K562 (cell line): Measurements from ENCODE around the gene MAP2. TPM values are rescaled to one million over a fixed set of nuclear protein-coding genes. Genes with fewer than 3 reads are reported as not detected.

Experiments
- ATAC-seq: fragments of 200-7000 bp; cut with Tn5 transposase; 3 replicates; pipeline ENCODE4 v1.9.1; 2020; ENCODE audit warnings: moderate library complexity
- BruUV-seq: library from RNA; stranded (reverse); fragments of 400-500 nt; replicated peaks from 2 replicates; lab custom pipeline; 2021; lab: Mats Ljungman, UMichigan
- CTCF ChIA-PET: fragments of 300-600 bp; formaldehyde crosslinking; extraction: SDS; loops from one replicate; lab custom pipeline; 2021; ENCODE audit warnings: low intra/inter-chr PET ratio; lab: Yijun Ruan, JAX
- POLR2A ChIA-PET: fragments of 300-600, 350-650 bp; sonication (Branson Sonifier 250); formaldehyde crosslinking; extraction: SDS; loops from one replicate; lab custom pipeline; 2021; ENCODE audit warnings: antibody characterized with exemption, inconsistent platforms; lab: Yijun Ruan, JAX
- DNase-seq, 4 experiments: peaks; one replicate each; pipeline versions ENCODE4 v3.0.0 to v3.0.0-alpha.2; 2011 to 2018; ENCODE audit warnings: low spot score in 3 of 4, mixed read lengths in 3 of 4; ENCODE audit errors: extremely low read depth in 1 of 4
- FAIRE-seq: peaks from 2 replicates; lab custom pipeline; 2011; peaks lifted over from hg19 to GRCh38; lab: Jason Lieb, UNC
- H2AFZ ChIP-seq: 2 replicates; pipeline ENCODE4 v1.6.0; 2011; ENCODE audit warnings: low read depth, low read length, control low read depth, inconsistent platforms
- H3K27ac ChIP-seq: fragments of 200-600 bp; 3 replicates; pipeline ENCODE4 v1.8.0; 2011; ENCODE audit warnings: low read depth, mild to moderate bottlenecking, control low read depth, inconsistent platforms, low read length, moderate library complexity, mixed read lengths; ENCODE audit errors: extremely low read depth
- H3K27me3 ChIP-seq, 2 experiments: fragments of 300-600 bp in 1 of 2; 2 replicates in 1 of 2; 3 replicates in 1 of 2; pipeline versions ENCODE4 v1.6.0 to v1.8.0; 2011; ENCODE audit warnings: inconsistent platforms in 2 of 2, low read length in 2 of 2, mild to moderate bottlenecking in 1 of 2, mixed read lengths in 1 of 2, moderate library complexity in 1 of 2; ENCODE audit not compliant: control insufficient read depth in 2 of 2, insufficient read depth in 2 of 2
- H3K36me3 ChIP-seq: fragments of 300-600 bp; 3 replicates; pipeline ENCODE4 v1.8.0; 2011; ENCODE audit warnings: mild to moderate bottlenecking, low read length, inconsistent platforms; ENCODE audit not compliant: control insufficient read depth, insufficient read depth
- H3K4me1 ChIP-seq, 2 experiments: fragments of 200-600 bp in 1 of 2; replicated peaks in 1 of 2; 2 replicates in 1 of 2; 3 replicates in 1 of 2; pipeline versions ENCODE4 v1.5.1 to v1.8.0; 2011; ENCODE audit warnings: inconsistent platforms in 2 of 2, low read length in 2 of 2, mild to moderate bottlenecking in 1 of 2, mixed read lengths in 1 of 2, moderate library complexity in 1 of 2; ENCODE audit not compliant: control insufficient read depth in 2 of 2, insufficient read depth in 2 of 2
- H3K4me2 ChIP-seq: 2 replicates; pipeline ENCODE4 v1.6.1; 2011; ENCODE audit warnings: low read length, control low read depth, inconsistent platforms, mixed read lengths; ENCODE audit not compliant: insufficient read depth
- H3K4me3 ChIP-seq: fragments of 200-600 bp; sonication (generic), shearing (Covaris generic); 2 replicates; pipeline ENCODE4 v1.5.1; 2016; ENCODE audit warnings: control low read depth, inconsistent platforms
- H3K79me2 ChIP-seq: fragments of 200-600 bp; 3 replicates; pipeline ENCODE4 v1.8.0; 2011; ENCODE audit warnings: low read length, inconsistent platforms; ENCODE audit not compliant: control insufficient read depth, insufficient read depth
- H3K9ac ChIP-seq, 2 experiments: 2 replicates each; pipeline versions ENCODE4 v1.6.0 to v1.6.1; 2011; ENCODE audit warnings: low read depth in 2 of 2, low read length in 2 of 2, control low read depth in 1 of 2, inconsistent platforms in 1 of 2, mild to moderate bottlenecking in 1 of 2, mixed read lengths in 1 of 2; ENCODE audit not compliant: insufficient read depth in 1 of 2
- H3K9me1 ChIP-seq: one replicate; pipeline ENCODE4 v1.6.0; 2011; ENCODE audit warnings: inconsistent platforms, mild to moderate bottlenecking, low read length, moderate library complexity; ENCODE audit not compliant: control insufficient read depth, insufficient read depth
- H3K9me3 ChIP-seq: replicated peaks from 2 replicates; pipeline ENCODE4 v1.5.1; 2011; ENCODE audit warnings: low read depth, low read length, inconsistent platforms; ENCODE audit not compliant: control insufficient read depth, insufficient read depth
- H4K20me1 ChIP-seq: replicated peaks from 2 replicates; pipeline ENCODE4 v1.6.1; 2011; ENCODE audit warnings: low read length, inconsistent platforms, mixed read lengths; ENCODE audit not compliant: control insufficient read depth, insufficient read depth
- BCOR ChIP-seq: fragments of 450-650 bp; IDR thresholded peaks from 2 replicates; pipeline ENCODE4 v1.6.1; 2016
- CEBPG ChIP-seq, 3 experiments: fragments of 200-800 bp in 1 of 3; sonication (Bioruptor generic) in 1 of 3; sonication (generic) in 1 of 3; formaldehyde crosslinking in 1 of 3; IDR thresholded peaks in 2 of 3; conservative IDR thresholded peaks in 1 of 3; 2 replicates each; pipeline versions ENCODE4 v1.6.1 to v1.8.0; 2016 to 2022; ENCODE audit warnings: missing compliant biosample characterization in 2 of 3, missing genetic modification characterization in 2 of 3, mild to moderate bottlenecking in 1 of 3, missing genetic modification reagents in 1 of 3
- DPF2 ChIP-seq: fragments of 450-650 bp; IDR thresholded peaks from 2 replicates; pipeline ENCODE4 v1.6.1; 2016
- EP400 ChIP-seq: fragments of 450-650 bp; IDR thresholded peaks from 2 replicates; pipeline ENCODE4 v1.6.1; 2017; ENCODE audit warnings: antibody characterized with exemption, mild to moderate bottlenecking, moderate library complexity
- IRF9 ChIP-seq: fragments of 450-650 bp; IDR thresholded peaks from 2 replicates; pipeline ENCODE4 v1.6.1; 2016; ENCODE audit warnings: missing biosample characterization, missing genetic modification characterization
- MCM7 ChIP-seq, 2 experiments: fragments of 450-650 bp; IDR thresholded peaks; 2 replicates each; pipeline ENCODE4 v1.6.1; 2016 to 2018
- MYNN ChIP-seq, 2 experiments: sonication (generic); formaldehyde crosslinking in 1 of 2; IDR thresholded peaks; 2 replicates each; pipeline versions ENCODE4 v1.5.0 to v1.6.1; 2016 to 2020; ENCODE audit warnings: antibody characterized with exemption in 1 of 2, missing genetic modification reagents in 1 of 2
- ZNF140 ChIP-seq: fragments of 250-450 bp; sonication (Bioruptor Pico); IDR thresholded peaks from 2 replicates; pipeline ENCODE4 v1.8.0; 2021; ENCODE audit warnings: moderate library complexity, mild to moderate bottlenecking, inconsistent platforms
- ZNF197 ChIP-seq: fragments of 200-800 bp; sonication (Bioruptor generic); IDR thresholded peaks from 2 replicates; pipeline ENCODE4 v1.6.1; 2016; ENCODE audit warnings: low read depth, missing genetic modification characterization, missing compliant biosample characterization
- ZNF253 ChIP-seq: fragments of 250-450 bp; sonication (Bioruptor Pico); conservative IDR thresholded peaks from 2 replicates; pipeline ENCODE4 v1.6.1; 2021; ENCODE audit warnings: mild to moderate bottlenecking
- ZNF311 ChIP-seq: fragments of 250-450 bp; sonication (Bioruptor Pico); IDR thresholded peaks from 2 replicates; pipeline ENCODE4 v1.4.0; 2020; ENCODE audit warnings: mild to moderate bottlenecking, moderate library complexity
- WGBS: fragments of 100-300 bp; shearing (Covaris generic); methylation state at CpG from one replicate; pipeline ENCODE4 v1.1.6; 2016; ENCODE audit warnings: low coverage, mixed read lengths; ENCODE audit not compliant: insufficient coverage; ENCODE audit errors: missing lambda C conversion rate; 5-methylcytosine and 5-hydroxymethylcytosine counted together
- in situ Hi-C: fragments of 300-500 bp; cut with MboI; formaldehyde crosslinking; loops from 4 replicates; pipeline ENCODE4 v1.15.0; 2018; ENCODE audit warnings: inconsistent platforms, mixed read lengths
- intact Hi-C: fragments of 100-400 bp; cut with micrococcal nuclease; formaldehyde crosslinking; loops from 2 replicates; pipeline ENCODE4 v1.14.2; 2022
- polyA plus RNA-seq, 8 experiments: library from polyadenylated mRNA; depleted of rRNA in 4 of 8; stranded (reverse) in 5 of 8; unstranded in 3 of 8; fragments of >200 nt; fragmentation: Nextera tagmentation in 2 of 8; fragmentation: Illumina TruSeq in 1 of 8; extraction: Ambion mirVana in 2 of 8; extraction: Trizol in 1 of 8; gene quantifications; 2 replicates each; pipeline versions ENCODE4 v1.2.1 to v1.2.3, GENCODE V29; 2011 to 2014; ENCODE audit warnings: inconsistent platforms in 1 of 8, missing spikeins in 1 of 8
- total RNA-seq, 7 experiments: library from RNA; depleted of rRNA in 6 of 7; stranded (reverse); fragments of >200 nt in 6 of 7; fragmentation: Illumina TruSeq in 2 of 7; extraction: Trizol in 2 of 7; gene quantifications; 2 replicates each; pipeline versions ENCODE4 v1.2.1 to v1.2.3, GENCODE V29; 2011 to 2021; ENCODE audit warnings: low replicate concordance in 1 of 7

MAP2 gene
- total and polyA plus RNA-seq, 9 of the 15 experiments (the other 6 are each of a cell fraction or from before 2014, with no cell fraction given) = 0.13 TPM; not detected in 8

GRCh38 chr2:209560911-209561310, 137.1 kb downstream of the MAP2 start:
- FAIRE-seq (no peak), ATAC-seq (no peak), DNase-seq (no peak)
- ChIA-PET CTCF (no interaction called here), POLR2A (no interaction called here)
- Histone ChIP-seq H3K9me3 (no peaks in the 10 kb centered on the region), H3K9me1 (no peaks in the 10 kb centered on the region), H3K4me1 (no peaks in the 10 kb centered on the region), H3K4me2 (no peak overlapping the region), H4K20me1 (no peaks in the 10 kb centered on the region), H3K27me3 (no peaks in the 10 kb centered on the region), H2AFZ (no peak overlapping the region), H3K27ac (no peak overlapping the region), H3K4me3 (no peak overlapping the region), H3K79me2 (no peaks in the 10 kb centered on the region), H3K36me3 (no peaks in the 10 kb centered on the region), H3K9ac (no peak overlapping the region)
- TF ChIP-seq MCM7 (IDR thresholded peaks at IDR 0.05) = no peak
- TF ChIP-seq EP400 = no peak
- no peak for TF ChIP-seq ZNF253 (CRISPR knock-in tag)
- TF ChIP-seq ZNF197 = no peak
- no peak for TF ChIP-seq ZNF140 (CRISPR knock-in tag)
- TF ChIP-seq DPF2 = no peak
- no peak for TF ChIP-seq IRF9 (tag)
- intact Hi-C loops = no loop called here
- in situ Hi-C loops = no loop called here
- BruUV-seq = no TSS peak
- WGBS = 5% methylated on average over 2 of the region's 3 CpGs

- in situ Hi-C loops = no loop called here
- DNase-seq (no peak), ATAC-seq (no peak), FAIRE-seq (no peak)
- H3K9me3 ChIP-seq = no peaks in the 10 kb centered on the region
- no peaks in the 10 kb centered on the region for H3K36me3 ChIP-seq
- H3K4me1 ChIP-seq = no peaks in the 10 kb centered on the region
- no peak for TF ChIP-seq MYNN (IDR thresholded peaks at IDR 0.05)
- TF ChIP-seq MYNN (CRISPR knock-in tag; IDR thresholded peaks at IDR 0.05) = no peak
- TF ChIP-seq CEBPG (CRISPR knock-in tag; IDR thresholded peaks at IDR 0.05) = no peak
- no peak for TF ChIP-seq CEBPG (tag; conservative IDR thresholded peaks at IDR 0.05 in 1 of 2, IDR thresholded peaks at IDR 0.05 in 1 of 2)
- TF ChIP-seq ZNF311 (CRISPR knock-in tag) = no peak
- TF ChIP-seq BCOR = no peak
- no peaks in the 10 kb centered on the region for H3K9me1 ChIP-seq
- BruUV-seq = no TSS peak
- no peak overlapping the region for H3K4me3 ChIP-seq
- intact Hi-C loops = no loop called here
- H2AFZ ChIP-seq = no peak overlapping the region
- H3K9ac ChIP-seq = no peak overlapping the region
- no peaks in the 10 kb centered on the region for H4K20me1 ChIP-seq
- no peak overlapping the region for H3K27ac ChIP-seq
- 0% methylated on average over 5 of the region's 5 CpGs for WGBS
- H3K27me3 ChIP-seq = no peaks in the 10 kb centered on the region
- ChIA-PET CTCF (no interaction called here), POLR2A (no interaction called here)
- H3K4me2 ChIP-seq = no peak overlapping the region
- H3K79me2 ChIP-seq = no peaks in the 10 kb centered on the region
These were observed 139.6 kb downstream of the MAP2 start for GRCh38 chr2:209563453-209563852.
